HG02970 (cell line): ENCODE results near the gene MBOAT1.
"Not testable (repeated sequence)": the region's sequence is repeated elsewhere in the genome, so short reads cannot be mapped to it uniquely, and the experiment has no call there.

Experiments
- ATAC-seq: cut with Tn5 transposase; IDR thresholded peaks from one replicate; pipeline ENCODE4 v1.9.1; 2021; ENCODE audit warnings: mild to moderate bottlenecking, moderate library complexity, moderate number of reproducible peaks; ENCODE audit not compliant: unreplicated experiment, low FRiP score

Gene MBOAT1

GRCh38 chr6:20203561-20204511 is 8.4 kb downstream of the MBOAT1 start:
- no peak for ATAC-seq

GRCh38 chr6:20202699-20203302 is 9.5 kb downstream of the MBOAT1 start:
- no peak for ATAC-seq

GRCh38 chr6:20202324-20202658 is 10.0 kb downstream of the MBOAT1 start:
- ATAC-seq = peak; percentile 22

GRCh38 chr6:20200761-20201630 is 11.3 kb downstream of the MBOAT1 start:
- ATAC-seq = no peak

- no peak for ATAC-seq
Observed at GRCh38 chr6:20198775-20199174, 13.5 kb downstream of the MBOAT1 start.

- ATAC-seq = no peak
Observed at GRCh38 chr6:20198156-20198774, 14.0 kb downstream of the MBOAT1 start.

GRCh38 chr6:20197251-20197650 is 15.0 kb downstream of the MBOAT1 start:
- ATAC-seq = no peak

GRCh38 chr6:20192625-20193024 is 19.6 kb downstream of the MBOAT1 start:
- no peak for ATAC-seq

GRCh38 chr6:20191992-20192391 is 20.3 kb downstream of the MBOAT1 start:
- ATAC-seq = no peak

GRCh38 chr6:20188630-20189075 is 23.6 kb downstream of the MBOAT1 start:
- ATAC-seq = no peak

GRCh38 chr6:20186981-20187380 is 25.3 kb downstream of the MBOAT1 start:
- no peak for ATAC-seq

- ATAC-seq = no peak
Observed at GRCh38 chr6:20183706-20184105, 28.6 kb downstream of the MBOAT1 start.

GRCh38 chr6:20182926-20183521 is 29.2 kb downstream of the MBOAT1 start:
- no peak for ATAC-seq

GRCh38 chr6:20182069-20182468 is 30.2 kb downstream of the MBOAT1 start:
- no peak for ATAC-seq

- ATAC-seq = no peak
Observed at GRCh38 chr6:20180935-20181334, 31.3 kb downstream of the MBOAT1 start.

- ATAC-seq = not testable (repeated sequence)
Observed at GRCh38 chr6:20179287-20180045, 32.8 kb downstream of the MBOAT1 start.

GRCh38 chr6:20178327-20178726 is 33.9 kb downstream of the MBOAT1 start:
- ATAC-seq = no peak

- ATAC-seq = no peak
Observed at GRCh38 chr6:20175810-20176410, 36.4 kb downstream of the MBOAT1 start.
